IMR-90 (cell line): ENCODE measurements around the gene RPN1. TPM values are rescaled to one million over a fixed set of nuclear protein-coding genes. Genes with fewer than 3 reads are reported as not detected.

Source experiments
- ATAC-seq: fragments of 200-7000 bp; cut with Tn5 transposase; 2 replicates; pipeline ENCODE4 v1.9.1; 2020; ENCODE audit warnings: low read depth, mild to moderate bottlenecking, moderate library complexity
- BruUV-seq: library from RNA; stranded (reverse); fragments of 400-500 nt; replicated peaks from 2 replicates; lab custom pipeline; 2021; lab: Mats Ljungman, UMichigan
- CTCF ChIA-PET: fragments of 300-600 bp; formaldehyde crosslinking; extraction: SDS; loops from one replicate; lab custom pipeline; 2021; ENCODE audit warnings: antibody characterized with exemption; lab: Yijun Ruan, JAX
- POLR2A ChIA-PET: fragments of 300-600 bp; sonication (Branson Sonifier 250); formaldehyde crosslinking; loops from one replicate; lab custom pipeline; 2022; ENCODE audit warnings: antibody characterized with exemption; ENCODE audit not compliant: unreplicated experiment; lab: Charles Lee
- DNase-seq: peaks from one replicate; pipeline ENCODE4 v3.0.0; 2013
- H2AFZ ChIP-seq: replicated peaks from 2 replicates; pipeline ENCODE3; 2013; ENCODE audit warnings: low read length, mild to moderate bottlenecking; ENCODE audit not compliant: poor library complexity
- H2AK5ac ChIP-seq: 2 replicates; pipeline ENCODE4 v1.6.1; 2013; ENCODE audit warnings: low read depth, low read length, inconsistent platforms
- H2AK9ac ChIP-seq: replicated peaks from 2 replicates; pipeline ENCODE3; 2013; ENCODE audit warnings: mild to moderate bottlenecking, low read depth, low read length, moderate library complexity; ENCODE audit not compliant: poor library complexity
- H2BK120ac ChIP-seq: 2 replicates; pipeline ENCODE4 v1.6.1; 2013; ENCODE audit warnings: low read depth, low read length, inconsistent platforms
- H2BK15ac ChIP-seq: 3 replicates; pipeline ENCODE4 v1.6.1; 2013; ENCODE audit warnings: low read depth, low read length, inconsistent platforms
- H2BK20ac ChIP-seq: 2 replicates; pipeline ENCODE4 v1.6.1; 2013; ENCODE audit warnings: low read depth, mild to moderate bottlenecking, inconsistent platforms, low read length, moderate library complexity
- H2BK5ac ChIP-seq: 2 replicates; pipeline ENCODE4 v1.6.1; 2013; ENCODE audit warnings: mild to moderate bottlenecking, low read depth, low read length, inconsistent platforms; ENCODE audit not compliant: poor library complexity, severe bottlenecking
- H3K14ac ChIP-seq: replicated peaks from 2 replicates; pipeline ENCODE4 v1.6.1; 2013; ENCODE audit warnings: low read depth, low read length, inconsistent platforms
- H3K18ac ChIP-seq: 2 replicates; pipeline ENCODE4 v1.6.1; 2013; ENCODE audit warnings: low read depth, low read length, control low read depth
- H3K23ac ChIP-seq: 2 replicates; pipeline ENCODE4 v1.6.1; 2013; ENCODE audit warnings: low read depth, low read length, inconsistent platforms
- H3K27ac ChIP-seq: 2 replicates; pipeline ENCODE4 v1.5.1; 2013; ENCODE audit warnings: mild to moderate bottlenecking, control low read depth, low read length; ENCODE audit not compliant: insufficient read depth
- H3K27me3 ChIP-seq: 2 replicates; pipeline ENCODE4 v1.6.1; 2013; ENCODE audit warnings: low read length; ENCODE audit not compliant: control insufficient read depth, insufficient read depth
- H3K36me3 ChIP-seq: 2 replicates; pipeline ENCODE4 v1.6.1; 2013; ENCODE audit warnings: low read length, mixed read lengths; ENCODE audit not compliant: control insufficient read depth, insufficient read depth
- H3K4ac ChIP-seq: 2 replicates; pipeline ENCODE4 v1.6.1; 2013; ENCODE audit warnings: low read depth, low read length, inconsistent platforms
- H3K4me1 ChIP-seq: 2 replicates; pipeline ENCODE4 v1.6.1; 2013; ENCODE audit warnings: low read length, mixed read lengths; ENCODE audit not compliant: control insufficient read depth, insufficient read depth
- H3K4me2 ChIP-seq: 2 replicates; pipeline ENCODE4 v1.6.1; 2013; ENCODE audit warnings: low read depth, mild to moderate bottlenecking, control low read depth, low read length, moderate library complexity
- H3K4me3 ChIP-seq: 2 replicates; pipeline ENCODE4 v1.5.1; 2013; ENCODE audit warnings: low read depth, mild to moderate bottlenecking, control low read depth, low read length, moderate library complexity; ENCODE audit not compliant: insufficient read depth
- H3K56ac ChIP-seq: 2 replicates; pipeline ENCODE4 v1.6.1; 2013; ENCODE audit warnings: low read length, inconsistent platforms; ENCODE audit not compliant: insufficient read depth; ENCODE audit errors: extremely low read depth
- H3K79me1 ChIP-seq, 2 experiments: 2 replicates each; pipeline ENCODE4 v1.6.1; 2013; ENCODE audit warnings: low read length in 2 of 2, inconsistent platforms in 1 of 2, low read depth in 1 of 2
- H3K9ac ChIP-seq: 2 replicates; pipeline ENCODE4 v1.6.1; 2013; ENCODE audit warnings: low read depth, low read length, control low read depth
- H3K9me1 ChIP-seq: 2 replicates; pipeline ENCODE4 v1.6.1; 2013; ENCODE audit warnings: low read length, inconsistent platforms; ENCODE audit not compliant: insufficient read depth
- H3K9me3 ChIP-seq: 2 replicates; pipeline ENCODE4 v1.6.1; 2013; ENCODE audit warnings: low read length; ENCODE audit not compliant: control insufficient read depth, insufficient read depth
- H4K20me1 ChIP-seq: 2 replicates; pipeline ENCODE4 v1.6.1; 2013; ENCODE audit warnings: low read length, inconsistent platforms; ENCODE audit not compliant: insufficient read depth
- H4K5ac ChIP-seq: 2 replicates; pipeline ENCODE4 v1.6.1; 2013; ENCODE audit warnings: mild to moderate bottlenecking, low read depth, low read length, control low read depth
- H4K8ac ChIP-seq, 2 experiments: 2 replicates each; pipeline ENCODE4 v1.6.1; 2013; ENCODE audit warnings: low read depth in 2 of 2, low read length in 2 of 2, control low read depth in 1 of 2, inconsistent platforms in 1 of 2
- H4K91ac ChIP-seq: 2 replicates; pipeline ENCODE4 v1.6.1; 2013; ENCODE audit warnings: low read depth, low read length, inconsistent platforms; ENCODE audit not compliant: insufficient read depth
- BHLHE40 ChIP-seq: fragments of 150-350 bp; IDR thresholded peaks from 2 replicates; pipeline ENCODE4 v1.6.1; 2016; ENCODE audit warnings: mild to moderate bottlenecking, low read depth, low read length
- CEBPB ChIP-seq: IDR thresholded peaks from 2 replicates; pipeline ENCODE4 v1.6.1; 2012; ENCODE audit warnings: low read depth, low read length, improper control_type of control experiment
- CHD1 ChIP-seq: IDR thresholded peaks from 2 replicates; pipeline ENCODE4 v1.6.1; 2012; ENCODE audit warnings: low read depth, low read length, improper control_type of control experiment
- FOS ChIP-seq: fragments of 150-350 bp; IDR thresholded peaks from 2 replicates; pipeline ENCODE4 v1.6.1; 2016; ENCODE audit warnings: low read depth, low read length
- MAFK ChIP-seq: IDR thresholded peaks from 2 replicates; pipeline ENCODE4 v1.6.1; 2012; ENCODE audit warnings: low read depth, low read length, improper control_type of control experiment
- MAZ ChIP-seq: IDR thresholded peaks from 2 replicates; pipeline ENCODE4 v1.6.1; 2012; ENCODE audit warnings: low read depth, mild to moderate bottlenecking, low read length, improper control_type of control experiment, moderate library complexity, borderline replicate concordance
- MXI1 ChIP-seq: IDR thresholded peaks from 2 replicates; pipeline ENCODE4 v1.6.1; 2012; ENCODE audit warnings: low read depth, mild to moderate bottlenecking, low read length, moderate library complexity, borderline replicate concordance
- NFE2L2 ChIP-seq: fragments of 150-350 bp; IDR thresholded peaks from 2 replicates; pipeline ENCODE4 v1.6.1; 2016; ENCODE audit warnings: low read depth, mild to moderate bottlenecking, low read length
- POLR2A ChIP-seq: IDR thresholded peaks from 2 replicates; pipeline ENCODE4 v1.6.1; 2012; ENCODE audit warnings: mild to moderate bottlenecking, low read depth, low read length
- RAD21 ChIP-seq: IDR thresholded peaks from 2 replicates; pipeline ENCODE4 v1.6.1; 2012; ENCODE audit warnings: low read length, improper control_type of control experiment
- SMC3 ChIP-seq: fragments of 150-350 bp; IDR thresholded peaks from 2 replicates; pipeline ENCODE4 v1.6.1; 2016; ENCODE audit warnings: low read depth, mild to moderate bottlenecking, antibody characterized with exemption, low read length, moderate library complexity
- WGBS, 2 experiments: methylation state at CpG; one replicate each; pipeline versions ENCODE4 v1.1.5 to v1.1.7; 2013; ENCODE audit warnings: missing lambda C conversion rate in 2 of 2; ENCODE audit not compliant: insufficient read length in 1 of 2; ENCODE audit errors: extremely low coverage in 2 of 2; 5-methylcytosine and 5-hydroxymethylcytosine counted together
- dilution Hi-C: fragments of 300-500 bp; cut with HindIII; formaldehyde crosslinking; loops from one replicate; pipeline ENCODE4 v1.14.3; 2018; ENCODE audit warnings: low sequenced_read_pairs; ENCODE audit not compliant: unreplicated experiment
- in situ Hi-C: fragments of 300-500 bp; cut with MboI; formaldehyde crosslinking; loops from 3 replicates; pipeline ENCODE4 v1.14.3; 2019; ENCODE audit warnings: low sequenced_read_pairs, inconsistent platforms, mixed read lengths
- intact Hi-C: fragments of 100-400 bp; cut with micrococcal nuclease; formaldehyde crosslinking; loops from 2 replicates; pipeline ENCODE4 v1.10.0; 2022
- polyA plus RNA-seq, 3 experiments: library from polyadenylated mRNA; depleted of rRNA; stranded (reverse); fragments of >200 nt; gene quantifications; 2 replicates each; pipeline ENCODE4 v1.2.3, GENCODE V29; 2012; ENCODE audit warnings: low replicate concordance in 1 of 3
- total RNA-seq: library from RNA; depleted of rRNA; stranded (reverse); fragments of >200 nt; gene quantifications from 2 replicates; pipeline ENCODE4 v1.2.3, GENCODE V29; 2012
- TF ChIP-seq, protein P1 (sequence below): fragments of 150-350 bp; IDR thresholded peaks from 2 replicates; pipeline ENCODE4 v1.6.1; 2017; ENCODE audit warnings: mild to moderate bottlenecking, antibody characterized with exemption, low read length, low read depth
- TF ChIP-seq, protein P2 (sequence below): conservative IDR thresholded peaks from 2 replicates; pipeline ENCODE4 v1.5.1; 2012; ENCODE audit warnings: mild to moderate bottlenecking, low read depth, low read length, improper control_type of control experiment
- TF ChIP-seq, protein P3 (sequence below): fragments of 150-350 bp; IDR thresholded peaks from 2 replicates; pipeline ENCODE4 v1.6.1; 2016; ENCODE audit warnings: low read depth, mild to moderate bottlenecking, low read length, moderate library complexity, borderline replicate concordance

Gene RPN1
- total and polyA plus RNA-seq, 2 of the 4 experiments (the other 2 are of a cell fraction): 252 to 736 TPM

DNA sequence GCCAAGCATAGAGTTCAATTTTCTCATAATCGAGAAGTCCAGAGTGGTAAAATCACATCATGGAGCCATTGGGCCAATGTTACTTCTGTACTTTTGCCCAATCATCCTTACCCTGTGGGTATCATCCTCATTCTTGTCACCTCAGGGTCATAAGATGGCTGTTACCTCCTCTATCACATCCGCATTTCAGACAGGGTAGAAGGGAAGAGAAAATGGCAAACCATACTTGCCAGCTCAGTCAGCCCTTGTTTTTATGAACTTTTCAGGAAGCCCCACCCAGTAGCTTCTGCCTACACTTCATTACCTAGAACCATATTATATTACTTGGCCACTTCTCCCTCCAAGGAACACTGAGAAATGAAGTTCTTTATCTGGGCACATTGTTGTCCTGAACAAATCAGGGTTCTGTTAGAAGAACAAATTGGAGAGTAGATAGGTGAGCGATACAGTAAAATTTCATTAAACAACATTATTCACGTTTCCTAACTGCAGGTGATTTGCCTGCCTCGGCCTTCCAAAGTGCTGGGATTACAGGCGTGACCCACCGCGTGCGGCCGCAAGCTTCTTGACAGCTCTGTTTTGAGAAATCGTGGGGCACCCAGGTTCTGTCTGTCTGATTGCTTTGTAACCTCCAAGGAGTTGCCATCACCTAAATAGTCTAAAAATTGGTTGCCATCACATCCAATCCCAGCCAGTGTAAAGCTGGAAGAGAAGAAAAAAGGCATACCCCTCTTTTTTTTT is 34.5 kb upstream of the RPN1 start:
- no peak overlapping the region for H2AFZ ChIP-seq
- H3K4ac ChIP-seq: no peak overlapping the region
- no peak overlapping the region for H2AK9ac ChIP-seq
- ATAC-seq: no peak
- no peaks in the 10 kb centered on the region for H3K36me3 ChIP-seq
- TF ChIP-seq, protein P1, sequence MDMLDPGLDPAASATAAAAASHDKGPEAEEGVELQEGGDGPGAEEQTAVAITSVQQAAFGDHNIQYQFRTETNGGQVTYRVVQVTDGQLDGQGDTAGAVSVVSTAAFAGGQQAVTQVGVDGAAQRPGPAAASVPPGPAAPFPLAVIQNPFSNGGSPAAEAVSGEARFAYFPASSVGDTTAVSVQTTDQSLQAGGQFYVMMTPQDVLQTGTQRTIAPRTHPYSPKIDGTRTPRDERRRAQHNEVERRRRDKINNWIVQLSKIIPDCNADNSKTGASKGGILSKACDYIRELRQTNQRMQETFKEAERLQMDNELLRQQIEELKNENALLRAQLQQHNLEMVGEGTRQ: no peak
- TF ChIP-seq MAFK (no peak), SMC3 (no peak), CEBPB (no peak), FOS (no peak), MAZ (no peak), BHLHE40 (no peak), CHD1 (no peak), RAD21 (no peak), NFE2L2 (no peak), MXI1 (no peak), POLR2A (no peak)
- TF ChIP-seq, protein P2, sequence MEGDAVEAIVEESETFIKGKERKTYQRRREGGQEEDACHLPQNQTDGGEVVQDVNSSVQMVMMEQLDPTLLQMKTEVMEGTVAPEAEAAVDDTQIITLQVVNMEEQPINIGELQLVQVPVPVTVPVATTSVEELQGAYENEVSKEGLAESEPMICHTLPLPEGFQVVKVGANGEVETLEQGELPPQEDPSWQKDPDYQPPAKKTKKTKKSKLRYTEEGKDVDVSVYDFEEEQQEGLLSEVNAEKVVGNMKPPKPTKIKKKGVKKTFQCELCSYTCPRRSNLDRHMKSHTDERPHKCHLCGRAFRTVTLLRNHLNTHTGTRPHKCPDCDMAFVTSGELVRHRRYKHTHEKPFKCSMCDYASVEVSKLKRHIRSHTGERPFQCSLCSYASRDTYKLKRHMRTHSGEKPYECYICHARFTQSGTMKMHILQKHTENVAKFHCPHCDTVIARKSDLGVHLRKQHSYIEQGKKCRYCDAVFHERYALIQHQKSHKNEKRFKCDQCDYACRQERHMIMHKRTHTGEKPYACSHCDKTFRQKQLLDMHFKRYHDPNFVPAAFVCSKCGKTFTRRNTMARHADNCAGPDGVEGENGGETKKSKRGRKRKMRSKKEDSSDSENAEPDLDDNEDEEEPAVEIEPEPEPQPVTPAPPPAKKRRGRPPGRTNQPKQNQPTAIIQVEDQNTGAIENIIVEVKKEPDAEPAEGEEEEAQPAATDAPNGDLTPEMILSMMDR: no peak
- TF ChIP-seq, protein P3, sequence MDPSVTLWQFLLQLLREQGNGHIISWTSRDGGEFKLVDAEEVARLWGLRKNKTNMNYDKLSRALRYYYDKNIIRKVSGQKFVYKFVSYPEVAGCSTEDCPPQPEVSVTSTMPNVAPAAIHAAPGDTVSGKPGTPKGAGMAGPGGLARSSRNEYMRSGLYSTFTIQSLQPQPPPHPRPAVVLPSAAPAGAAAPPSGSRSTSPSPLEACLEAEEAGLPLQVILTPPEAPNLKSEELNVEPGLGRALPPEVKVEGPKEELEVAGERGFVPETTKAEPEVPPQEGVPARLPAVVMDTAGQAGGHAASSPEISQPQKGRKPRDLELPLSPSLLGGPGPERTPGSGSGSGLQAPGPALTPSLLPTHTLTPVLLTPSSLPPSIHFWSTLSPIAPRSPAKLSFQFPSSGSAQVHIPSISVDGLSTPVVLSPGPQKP: no peak
- no peak overlapping the region for H2BK15ac ChIP-seq
- intact Hi-C loops: no loop called here
- POLR2A ChIA-PET: no interaction called here
- H2BK20ac ChIP-seq: no peak overlapping the region
- no peak overlapping the region for H2AK5ac ChIP-seq
- H3K4me1 ChIP-seq: no peaks in the 10 kb centered on the region
- H3K27ac ChIP-seq: no peak overlapping the region
- H4K5ac ChIP-seq: no peak overlapping the region
- in situ Hi-C loops: no loop called here
- no peaks in the 10 kb centered on the region for H4K20me1 ChIP-seq
- H3K4me2 ChIP-seq: no peak overlapping the region
- H3K9me3 ChIP-seq: no peaks in the 10 kb centered on the region
- dilution Hi-C loops: no loop called here
- H4K8ac ChIP-seq: no peak overlapping the region
- H3K56ac ChIP-seq: no peak overlapping the region
- H2BK120ac ChIP-seq: no peak overlapping the region
- BruUV-seq: no TSS peak
- no peak overlapping the region for H3K4me3 ChIP-seq
- no peaks in the 10 kb centered on the region for H3K9me1 ChIP-seq
- H3K79me1 ChIP-seq: peaks cover 0 to 10% of the 10 kb centered on the region in 2 experiments; a peak in 2 of 4 replicates
- H2BK5ac ChIP-seq: no peak overlapping the region
- CTCF ChIA-PET: no interaction called here
- WGBS, 2 experiments: 87% methylated on average over 8 of the region's 11 CpGs; no CpG with 5 or more reads in 1 of the 2 experiments
- H3K14ac ChIP-seq: no peak overlapping the region
- DNase-seq: no peak
- H3K27me3 ChIP-seq: no peaks in the 10 kb centered on the region
- no peak overlapping the region for H3K18ac ChIP-seq
- H4K91ac ChIP-seq: no peak overlapping the region
- no peak overlapping the region for H3K23ac ChIP-seq
- no peak overlapping the region for H3K9ac ChIP-seq
